ENCODE data around the gene USP3. TPM values are rescaled to one million over a fixed set of nuclear protein-coding genes. Genes with fewer than 3 reads are reported as not detected.
A peak's percentile ranks its signal among the peaks of the same experiment; 100 is the strongest.

Gene USP3
- total and polyA plus RNA-seq, 9 of the 15 experiments (the other 6 are each of a cell fraction or from before 2014, with no cell fraction given): 17.3 to 54.3 (median 34.8) TPM

- no peak for TF ChIP-seq FOXP1 (CRISPR knock-in tag; IDR thresholded peaks at IDR 0.05)
- TF ChIP-seq DEAF1 (CRISPR knock-in tag; IDR thresholded peaks at IDR 0.05): no peak
- TF ChIP-seq ZSCAN29 (IDR thresholded peaks at IDR 0.05): no peak
- no peak for TF ChIP-seq CXXC5 (CRISPR knock-in tag; IDR thresholded peaks at IDR 0.05)
Measured at GRCh38 chr15:63600001-63600615, 95.7 kb downstream of the USP3 start (continued).

- DNase-seq (ENCODE audit: extremely low read depth in 1 of 4, low spot score in 3 of 4) (no peak), ATAC-seq (no peak), FAIRE-seq (no peak)
- Histone ChIP-seq H3K9me3 (replicated peaks; ENCODE audit: control insufficient read depth, insufficient read depth, low read depth, low read length) (no peaks in the 10 kb centered on the region), H3K9me1 (ENCODE audit: control insufficient read depth, insufficient read depth, low read length) (no peaks in the 10 kb centered on the region), H2AFZ (ENCODE audit: low read depth, low read length) (no peak overlapping the region), H4K20me1 (replicated peaks; ENCODE audit: control insufficient read depth, insufficient read depth, low read length) (no peaks in the 10 kb centered on the region), H3K36me3 (ENCODE audit: control insufficient read depth, insufficient read depth, low read length) (peaks cover 4% of the 10 kb centered on the region; the same call in 1 of the 3 replicates), H3K79me2 (ENCODE audit: control insufficient read depth, insufficient read depth, low read length) (no peaks in the 10 kb centered on the region), H3K4me2 (ENCODE audit: insufficient read depth, low read length) (no peak overlapping the region), H3K4me1 (replicated peaks in 1 of 2; ENCODE audit: control insufficient read depth in 2 of 2, insufficient read depth in 2 of 2, low read length in 2 of 2) (peaks cover 0 to 18% of the 10 kb centered on the region in 2 experiments; a peak in 2 of 5 replicates), H3K27ac (ENCODE audit: extremely low read depth, low read depth, low read length) (no peak overlapping the region), H3K4me3 (no peak overlapping the region), H3K27me3 (ENCODE audit: control insufficient read depth in 2 of 2, insufficient read depth in 2 of 2, low read length in 2 of 2) (no peaks in the 10 kb centered on the region), H3K9ac (ENCODE audit: insufficient read depth in 1 of 2, low read depth in 2 of 2, low read length in 2 of 2) (peak overlapping the region in 1 of 2 experiments; percentile 17; a peak in 1 of 4 replicates)
- ChIA-PET CTCF (ENCODE audit: low intra/inter-chr PET ratio) (interaction anchor here (0.7 kb wide), 1 partner anchor 130 kb away, joined by 3 read pairs; no protein-coding TSS in a partner anchor), POLR2A (no interaction called here)
- TF ChIP-seq CHCHD3 (CRISPR knock-in tag; IDR thresholded peaks at IDR 0.05) (no peak), DACH1 (IDR thresholded peaks at IDR 0.05; ENCODE audit: partially characterized antibody) (no peak), POLR2G (IDR thresholded peaks at IDR 0.05; ENCODE audit: low read depth, low read length) (peak; percentile 46), RBM22 (IDR thresholded peaks at IDR 0.05; ENCODE audit: low read depth, low read length, poor library complexity, severe bottlenecking) (peak; percentile 27)
- intact Hi-C loops (cut with micrococcal nuclease) (no loop called here), in situ Hi-C loops (cut with MboI) (no loop called here)
- BruUV-seq (replicated peaks): no TSS peak
- 98% methylated on average over 40 of the region's 60 CpGs for WGBS (ENCODE audit: insufficient coverage, low coverage, missing lambda C conversion rate)
Measured at GRCh38 chr15:63600616-63601025, 96.2 kb downstream of the USP3 start.

Data from K562 (cell line).